Measurements from ENCODE around the gene SOX1. TPM values are rescaled to one million over a fixed set of nuclear protein-coding genes. Genes with fewer than 3 reads are reported as not detected.

Gene SOX1
- total RNA-seq, 1 experiment from 2014 or later: not detected

Small RNAs within 50 kb of the gene (small RNA-seq; reads per million reads assigned to genes)
- 4.7 reads per million, percentile 88 among the genes with 10 or more reads in this experiment for gene RF00287
